Measurements from ENCODE around the gene HBA1.
"Not testable (repeated sequence)": the region's sequence is repeated elsewhere in the genome, so short reads cannot be mapped to it uniquely, and the experiment has no call there.

The HBA1 gene

GRCh38 chr16:204046-204445 is 27.6 kb downstream of the HBA1 start:
- not testable (repeated sequence) for DNase-seq (ENCODE audit: low spot score)

DNA sequence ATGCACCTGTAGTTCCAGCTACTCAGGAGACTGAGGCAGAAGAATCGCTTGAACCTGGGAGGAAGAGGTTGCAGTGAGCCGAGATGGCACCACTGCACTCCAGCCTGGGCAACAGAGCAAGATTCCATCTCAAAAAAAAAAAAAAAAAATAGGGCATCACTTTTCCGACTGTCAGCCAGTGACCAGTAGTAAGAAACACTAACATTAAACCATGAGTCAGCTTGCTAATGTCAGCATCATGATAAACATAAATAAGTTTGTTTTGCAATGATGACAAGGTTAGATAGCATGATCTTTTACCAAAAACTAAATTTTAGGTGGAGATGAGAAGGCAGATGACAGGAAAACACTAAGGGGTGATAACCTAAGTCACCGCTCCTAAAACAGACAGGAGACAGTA is 32.9 kb downstream of the HBA1 start:
- DNase-seq (ENCODE audit: low spot score), result not testable (repeated sequence)

DNA sequence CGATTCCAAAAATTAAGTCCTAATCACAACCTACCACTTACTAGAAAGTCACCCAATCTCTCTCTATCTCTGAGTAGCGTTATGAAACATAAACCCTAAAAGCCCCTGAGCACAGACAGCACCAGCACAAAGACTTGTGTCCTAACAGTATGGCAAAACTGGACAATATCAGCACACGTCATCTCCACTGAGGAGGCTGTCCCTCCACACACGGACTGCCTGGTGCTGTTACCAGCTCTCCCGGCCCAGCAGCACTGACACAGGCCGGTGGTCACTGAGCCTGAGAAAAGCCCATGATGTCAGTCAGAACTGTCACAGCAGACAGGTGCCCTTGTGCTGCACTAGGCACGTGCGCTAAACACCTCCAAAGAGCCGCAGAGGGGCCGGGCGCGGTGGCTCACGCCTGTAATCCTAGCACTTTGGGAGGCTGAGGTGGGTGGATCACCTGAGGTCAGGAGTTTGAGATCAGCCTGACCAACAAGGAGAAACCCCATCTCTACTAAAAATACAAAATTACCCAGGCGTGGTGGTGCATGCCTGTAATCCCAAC is 35.2 kb downstream of the HBA1 start:
- not testable (repeated sequence) for DNase-seq (ENCODE audit: low spot score)

- DNase-seq (ENCODE audit: low spot score), result no peak
These were observed 36.5 kb downstream of the HBA1 start for GRCh38 chr16:212999-213398.

- no peak for DNase-seq (ENCODE audit: low spot score)
These were observed 43.5 kb downstream of the HBA1 start for GRCh38 chr16:220021-220420.

All from hematopoietic multipotent progenitor cell treated with erythropoietin and hydrocortisone succinate and interleukin-3 and kit ligand, for 17 days (in vitro differentiated cells).